ENCODE measurements around the gene GNAS.

GNAS gene

DNA sequence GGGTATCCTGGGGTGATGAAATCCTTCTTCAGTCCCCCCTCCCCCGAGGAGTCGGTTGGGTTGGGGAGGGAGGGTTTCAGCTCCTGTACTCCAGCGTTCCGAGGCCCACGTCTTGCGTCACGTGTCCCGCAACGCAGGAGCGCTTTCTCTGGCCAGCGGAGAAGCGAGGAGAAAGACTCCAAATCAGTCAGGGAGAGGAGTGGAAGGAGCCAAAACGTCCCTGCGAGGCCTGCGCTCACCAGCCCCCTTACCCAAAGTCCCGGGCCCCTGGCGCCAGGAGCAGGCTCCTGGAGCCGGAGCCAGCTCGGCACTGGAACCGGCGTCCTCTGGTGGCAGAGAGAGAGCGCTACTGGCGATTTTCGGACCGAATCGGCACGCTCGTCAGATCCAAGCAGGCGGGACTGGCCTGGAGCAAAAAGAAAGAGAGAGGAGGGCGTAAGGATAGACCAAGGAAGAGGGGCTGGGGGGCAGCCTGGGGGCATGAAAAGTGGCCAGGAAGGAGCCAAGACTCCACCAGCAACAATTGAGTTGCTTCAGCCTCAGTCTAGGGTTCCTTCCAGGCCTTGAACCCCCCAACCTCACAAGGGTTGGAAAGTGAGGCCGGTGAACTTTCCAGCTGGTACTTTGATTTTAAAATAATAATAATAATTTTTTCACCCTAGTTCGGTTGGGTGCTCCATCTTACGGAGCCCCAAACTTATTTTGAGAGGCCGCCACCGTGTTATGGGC, at the start of gene GNAS:
Gene GNAS (plus strand): TSS at position 174 of the 729 bp plus-strand sequence.
- Histone ChIP-seq H3K4me1 (ENCODE audit: insufficient read depth, insufficient read length) (peaks cover 24% of the 10 kb centered on the region), H3K27me3 (ENCODE audit: insufficient read depth, insufficient read length) (peaks cover 70% of the 10 kb centered on the region), H3K4me3 (ENCODE audit: insufficient read length, low read depth) (peak within 1 kb of the TSS; percentile 93), H3K9me3 (ENCODE audit: insufficient read depth, low read length) (no peaks in the 10 kb centered on the region), H3K9ac (ENCODE audit: insufficient read length, low read depth) (peak within 1 kb of the TSS; percentile 43), H3K36me3 (ENCODE audit: insufficient read depth, insufficient read length, low read length) (peaks cover 19% of the 10 kb centered on the region)
- no peak for TF ChIP-seq ZNF274 (IDR thresholded peaks at IDR 0.05; ENCODE audit: low read depth, low read length)
- no peak for TF ChIP-seq SUZ12 (IDR thresholded peaks at IDR 0.05; ENCODE audit: extremely low read depth, insufficient read depth, insufficient read length)
- no peak for TF ChIP-seq YY1 (IDR thresholded peaks at IDR 0.05; ENCODE audit: insufficient read depth, insufficient read length)
- DNase-seq (ENCODE audit: low read depth, low spot score) = peak; percentile 87

- no peaks in the 10 kb centered on the region for H3K27me3 ChIP-seq (ENCODE audit: insufficient read depth, insufficient read length)
Measured at GRCh38 chr20:58803533-58803932, 49.0 kb upstream of the GNAS start.

GRCh38 chr20:58807801-58808200, 44.7 kb upstream of the GNAS start:
- DNase-seq (ENCODE audit: low read depth, low spot score) = no peak
- Histone ChIP-seq H3K36me3 (ENCODE audit: insufficient read depth, insufficient read length, low read length) (no peaks in the 10 kb centered on the region), H3K27me3 (ENCODE audit: insufficient read depth, insufficient read length) (no peaks in the 10 kb centered on the region), H3K9ac (ENCODE audit: insufficient read length, low read depth) (no peak overlapping the region), H3K4me3 (ENCODE audit: insufficient read length, low read depth) (no peak overlapping the region), H3K9me3 (ENCODE audit: insufficient read depth, low read length) (no peaks in the 10 kb centered on the region), H3K4me1 (ENCODE audit: insufficient read depth, insufficient read length) (peaks cover 24% of the 10 kb centered on the region)
- TF ChIP-seq ZNF274 (IDR thresholded peaks at IDR 0.05; ENCODE audit: low read depth, low read length) (no peak), SUZ12 (IDR thresholded peaks at IDR 0.05; ENCODE audit: extremely low read depth, insufficient read depth, insufficient read length) (no peak), YY1 (IDR thresholded peaks at IDR 0.05; ENCODE audit: insufficient read depth, insufficient read length) (no peak)

More at GRCh38 chr20:58803533-58803932, 49.0 kb upstream of the GNAS start:
- Histone ChIP-seq H3K9ac (ENCODE audit: insufficient read length, low read depth) (no peak overlapping the region), H3K36me3 (ENCODE audit: insufficient read depth, insufficient read length, low read length) (no peaks in the 10 kb centered on the region), H3K4me3 (ENCODE audit: insufficient read length, low read depth) (no peak overlapping the region), H3K4me1 (ENCODE audit: insufficient read depth, insufficient read length) (peaks cover 25% of the 10 kb centered on the region), H3K9me3 (ENCODE audit: insufficient read depth, low read length) (no peaks in the 10 kb centered on the region)
- no peak for DNase-seq (ENCODE audit: low read depth, low spot score)
- TF ChIP-seq ZNF274 (IDR thresholded peaks at IDR 0.05; ENCODE audit: low read depth, low read length) = no peak
- TF ChIP-seq YY1 (IDR thresholded peaks at IDR 0.05; ENCODE audit: insufficient read depth, insufficient read length) = no peak
- TF ChIP-seq SUZ12 (IDR thresholded peaks at IDR 0.05; ENCODE audit: extremely low read depth, insufficient read depth, insufficient read length) = no peak

DNA sequence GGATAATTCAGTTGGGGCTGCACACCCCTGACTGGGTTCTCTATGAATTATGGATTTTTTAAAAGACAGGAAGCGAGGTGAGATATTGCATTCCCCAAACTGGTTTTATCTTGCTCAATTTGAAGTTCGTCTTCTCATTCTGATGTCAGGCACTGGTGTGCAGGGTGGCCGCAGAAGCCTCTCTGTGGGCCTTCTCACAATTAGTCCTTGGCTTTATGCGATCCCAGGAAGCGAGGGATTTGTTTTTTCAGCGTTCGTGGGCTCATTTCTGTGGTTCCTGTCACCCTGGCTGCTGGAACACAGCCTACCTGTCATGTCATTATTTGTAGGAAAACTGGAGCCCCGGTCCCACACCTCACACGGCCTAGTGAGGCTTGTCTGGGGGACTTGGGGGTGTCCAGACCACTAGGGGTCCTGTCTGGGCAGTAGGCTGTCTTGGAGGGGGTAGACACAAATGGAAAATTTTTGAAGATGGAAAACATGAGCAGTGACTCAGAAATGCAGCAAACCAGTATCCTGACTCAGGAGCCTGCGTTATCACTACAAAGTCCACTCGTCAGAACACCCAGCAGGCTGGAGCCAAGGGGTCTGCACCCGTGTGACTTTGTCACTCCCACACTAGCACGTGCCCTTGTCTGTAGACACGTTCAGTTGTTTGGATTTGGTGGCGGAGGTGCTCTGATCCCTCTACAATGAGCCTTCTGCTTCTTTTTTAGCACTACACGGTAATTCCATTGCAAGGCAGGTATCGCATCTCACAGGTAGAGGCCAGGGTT, 44.1 kb upstream of the GNAS start:
- no peaks in the 10 kb centered on the region for H3K36me3 ChIP-seq (ENCODE audit: insufficient read depth, insufficient read length, low read length)
- H3K9ac ChIP-seq (ENCODE audit: insufficient read length, low read depth) = no peak overlapping the region
- H3K4me3 ChIP-seq (ENCODE audit: insufficient read length, low read depth) = no peak overlapping the region
- H3K4me1 ChIP-seq (ENCODE audit: insufficient read depth, insufficient read length) = peaks cover 23% of the 10 kb centered on the region
- TF ChIP-seq SUZ12 (IDR thresholded peaks at IDR 0.05; ENCODE audit: extremely low read depth, insufficient read depth, insufficient read length) (no peak), ZNF274 (IDR thresholded peaks at IDR 0.05; ENCODE audit: low read depth, low read length) (no peak), YY1 (IDR thresholded peaks at IDR 0.05; ENCODE audit: insufficient read depth, insufficient read length) (no peak)
- H3K9me3 ChIP-seq (ENCODE audit: insufficient read depth, low read length) = no peaks in the 10 kb centered on the region
- DNase-seq (ENCODE audit: low read depth, low spot score) = no peak
- H3K27me3 ChIP-seq (ENCODE audit: insufficient read depth, insufficient read length) = no peaks in the 10 kb centered on the region

- no peak overlapping the region for H3K4me3 ChIP-seq (ENCODE audit: insufficient read length, low read depth)
- H3K9me3 ChIP-seq (ENCODE audit: insufficient read depth, low read length) = no peaks in the 10 kb centered on the region
- H3K4me1 ChIP-seq (ENCODE audit: insufficient read depth, insufficient read length) = peaks cover 14% of the 10 kb centered on the region
- no peak for DNase-seq (ENCODE audit: low read depth, low spot score)
- TF ChIP-seq ZNF274 (IDR thresholded peaks at IDR 0.05; ENCODE audit: low read depth, low read length) (no peak), SUZ12 (IDR thresholded peaks at IDR 0.05; ENCODE audit: extremely low read depth, insufficient read depth, insufficient read length) (no peak), YY1 (IDR thresholded peaks at IDR 0.05; ENCODE audit: insufficient read depth, insufficient read length) (no peak)
- H3K9ac ChIP-seq (ENCODE audit: insufficient read length, low read depth) = no peak overlapping the region
- no peaks in the 10 kb centered on the region for H3K27me3 ChIP-seq (ENCODE audit: insufficient read depth, insufficient read length)
- H3K36me3 ChIP-seq (ENCODE audit: insufficient read depth, insufficient read length, low read length) = peaks cover 3% of the 10 kb centered on the region
Measured at GRCh38 chr20:58810116-58810878, 42.2 kb upstream of the GNAS start.

- no peaks in the 10 kb centered on the region for H3K27me3 ChIP-seq (ENCODE audit: insufficient read depth, insufficient read length)
- no peaks in the 10 kb centered on the region for H3K9me3 ChIP-seq (ENCODE audit: insufficient read depth, low read length)
- no peak overlapping the region for H3K9ac ChIP-seq (ENCODE audit: insufficient read length, low read depth)
- no peak for DNase-seq (ENCODE audit: low read depth, low spot score)
- H3K36me3 ChIP-seq (ENCODE audit: insufficient read depth, insufficient read length, low read length) = peaks cover 3% of the 10 kb centered on the region
- no peak for TF ChIP-seq SUZ12 (IDR thresholded peaks at IDR 0.05; ENCODE audit: extremely low read depth, insufficient read depth, insufficient read length)
- TF ChIP-seq YY1 (IDR thresholded peaks at IDR 0.05; ENCODE audit: insufficient read depth, insufficient read length) = no peak
- TF ChIP-seq ZNF274 (IDR thresholded peaks at IDR 0.05; ENCODE audit: low read depth, low read length) = no peak
- H3K4me1 ChIP-seq (ENCODE audit: insufficient read depth, insufficient read length) = peaks cover 13% of the 10 kb centered on the region
- H3K4me3 ChIP-seq (ENCODE audit: insufficient read length, low read depth) = no peak overlapping the region
Measured at GRCh38 chr20:58810879-58811250, 41.7 kb upstream of the GNAS start.

Measured in NT2/D1 (cell line).